Measurements from ENCODE around the gene TOGARAM2. TPM values are rescaled to one million over a fixed set of nuclear protein-coding genes. Genes with fewer than 3 reads are reported as not detected.

The TOGARAM2 gene
- total RNA-seq, 1 experiment from 2014 or later, result 0.76 TPM

DNA sequence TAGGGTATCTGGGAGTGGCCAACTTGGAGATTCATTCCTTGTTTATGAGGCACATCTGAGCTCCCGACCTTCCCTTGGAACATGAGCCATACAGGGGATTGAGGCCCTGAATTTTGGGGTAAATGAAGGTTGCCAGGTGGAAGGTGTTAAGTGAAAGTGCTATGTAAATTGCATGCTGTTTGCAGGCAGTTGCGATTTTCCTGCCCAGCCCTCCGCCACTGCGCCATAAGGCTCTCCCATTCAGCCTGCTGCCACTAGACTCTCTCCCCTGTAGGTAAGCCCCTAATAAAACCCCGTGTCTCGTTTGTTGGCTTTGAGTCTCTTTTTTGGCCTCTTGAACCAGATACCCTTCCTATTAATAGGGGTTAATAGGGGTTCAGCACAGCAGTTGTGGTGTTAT is 59.5 kb downstream of the TOGARAM2 start:
- ATAC-seq (no peak), DNase-seq (ENCODE audit: low read depth, low spot score) (no peak)
- Histone ChIP-seq H3K4me3 (replicated peaks in 1 of 2; ENCODE audit: low read depth in 1 of 2, low read length in 2 of 2) (no peak overlapping the region), H3K27ac (ENCODE audit: low read depth, low read length) (no peak overlapping the region), H3K9me2 (ENCODE audit: insufficient read depth) (no peaks in the 10 kb centered on the region), H3K79me2 (ENCODE audit: insufficient read depth, low read length) (no peaks in the 10 kb centered on the region), H4K20me1 (ENCODE audit: insufficient read depth) (no peaks in the 10 kb centered on the region), H3K27me3 (ENCODE audit: insufficient read depth, low read length) (no peaks in the 10 kb centered on the region), H2AFZ (ENCODE audit: low read depth, low read length, poor library complexity, severe bottlenecking) (no peak overlapping the region), H3K4me1 (ENCODE audit: control insufficient read depth in 1 of 2, insufficient read depth in 2 of 2, low read length in 2 of 2) (no peaks in the 10 kb centered on the region), H3K4me2 (ENCODE audit: low read length) (no peak overlapping the region), H3K9ac (ENCODE audit: low read length) (no peak overlapping the region), H3K9me3 (ENCODE audit: control insufficient read depth in 1 of 2, insufficient read depth in 1 of 2, low read depth in 1 of 2, low read length in 2 of 2) (no peaks in the 10 kb centered on the region), H3K36me3 (ENCODE audit: control insufficient read depth in 1 of 2, insufficient read depth in 2 of 2, low read length in 2 of 2) (no peaks in the 10 kb centered on the region)
- TF ChIP-seq EZH2 (IDR thresholded peaks at IDR 0.05), result no peak
- TF ChIP-seq, protein P1, sequence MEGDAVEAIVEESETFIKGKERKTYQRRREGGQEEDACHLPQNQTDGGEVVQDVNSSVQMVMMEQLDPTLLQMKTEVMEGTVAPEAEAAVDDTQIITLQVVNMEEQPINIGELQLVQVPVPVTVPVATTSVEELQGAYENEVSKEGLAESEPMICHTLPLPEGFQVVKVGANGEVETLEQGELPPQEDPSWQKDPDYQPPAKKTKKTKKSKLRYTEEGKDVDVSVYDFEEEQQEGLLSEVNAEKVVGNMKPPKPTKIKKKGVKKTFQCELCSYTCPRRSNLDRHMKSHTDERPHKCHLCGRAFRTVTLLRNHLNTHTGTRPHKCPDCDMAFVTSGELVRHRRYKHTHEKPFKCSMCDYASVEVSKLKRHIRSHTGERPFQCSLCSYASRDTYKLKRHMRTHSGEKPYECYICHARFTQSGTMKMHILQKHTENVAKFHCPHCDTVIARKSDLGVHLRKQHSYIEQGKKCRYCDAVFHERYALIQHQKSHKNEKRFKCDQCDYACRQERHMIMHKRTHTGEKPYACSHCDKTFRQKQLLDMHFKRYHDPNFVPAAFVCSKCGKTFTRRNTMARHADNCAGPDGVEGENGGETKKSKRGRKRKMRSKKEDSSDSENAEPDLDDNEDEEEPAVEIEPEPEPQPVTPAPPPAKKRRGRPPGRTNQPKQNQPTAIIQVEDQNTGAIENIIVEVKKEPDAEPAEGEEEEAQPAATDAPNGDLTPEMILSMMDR (IDR thresholded peaks at IDR 0.05 in 2 of 3, conservative IDR thresholded peaks at IDR 0.05 in 1 of 3; ENCODE audit: borderline replicate concordance in 1 of 3, insufficient read depth in 1 of 3, low read depth in 2 of 3, low read length in 2 of 3), result no peak
- TF ChIP-seq POLR2A (IDR thresholded peaks at IDR 0.05; ENCODE audit: borderline replicate concordance, extremely low read depth, insufficient read depth, insufficient read length), result no peak
- no peak for TF ChIP-seq TCF7L2 (IDR thresholded peaks at IDR 0.05; ENCODE audit: borderline replicate concordance, extremely low read depth, insufficient read depth, insufficient read length)
- no peak for TF ChIP-seq CEBPB (IDR thresholded peaks at IDR 0.05; ENCODE audit: low read depth)
- TF ChIP-seq RAD21 (IDR thresholded peaks at IDR 0.05; ENCODE audit: low read depth), result no peak
- TF ChIP-seq EZH2phosphoT487 (IDR thresholded peaks at IDR 0.05; ENCODE audit: borderline replicate concordance), result no peak
- no peak for TF ChIP-seq SP1 (IDR thresholded peaks at IDR 0.05; ENCODE audit: low read depth)
- TF ChIP-seq, protein P2, sequence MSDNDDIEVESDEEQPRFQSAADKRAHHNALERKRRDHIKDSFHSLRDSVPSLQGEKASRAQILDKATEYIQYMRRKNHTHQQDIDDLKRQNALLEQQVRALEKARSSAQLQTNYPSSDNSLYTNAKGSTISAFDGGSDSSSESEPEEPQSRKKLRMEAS (IDR thresholded peaks at IDR 0.05), result no peak
- no peak for TF ChIP-seq SRF (IDR thresholded peaks at IDR 0.05; ENCODE audit: low read depth)
- no peak for TF ChIP-seq CBX3 (IDR thresholded peaks at IDR 0.05; ENCODE audit: low read depth)
- ChIA-PET CTCF (no interaction called here), RAD21 (ENCODE audit: low non-redundant PET in 1 of 2, low total read pairs in 2 of 2, uncharacterized antibody in 2 of 2, unreplicated experiment in 2 of 2) (no interaction called here), POLR2A (no interaction called here)
- BruUV-seq (replicated peaks), result no TSS peak
- intact Hi-C loops (cut with micrococcal nuclease), result no loop called here
